Inflammatory macrophage (primary cell): Measurements from ENCODE around the gene HCLS1.
"Not testable (repeated sequence)": the region's sequence is repeated elsewhere in the genome, so short reads cannot be mapped to it uniquely, and the experiment has no call there.

Source experiments
- DNase-seq, 2 donors: peaks; one replicate each; pipeline ENCODE4 v3.0.0-alpha.2; 2020 to 2022

HCLS1 gene

DNA sequence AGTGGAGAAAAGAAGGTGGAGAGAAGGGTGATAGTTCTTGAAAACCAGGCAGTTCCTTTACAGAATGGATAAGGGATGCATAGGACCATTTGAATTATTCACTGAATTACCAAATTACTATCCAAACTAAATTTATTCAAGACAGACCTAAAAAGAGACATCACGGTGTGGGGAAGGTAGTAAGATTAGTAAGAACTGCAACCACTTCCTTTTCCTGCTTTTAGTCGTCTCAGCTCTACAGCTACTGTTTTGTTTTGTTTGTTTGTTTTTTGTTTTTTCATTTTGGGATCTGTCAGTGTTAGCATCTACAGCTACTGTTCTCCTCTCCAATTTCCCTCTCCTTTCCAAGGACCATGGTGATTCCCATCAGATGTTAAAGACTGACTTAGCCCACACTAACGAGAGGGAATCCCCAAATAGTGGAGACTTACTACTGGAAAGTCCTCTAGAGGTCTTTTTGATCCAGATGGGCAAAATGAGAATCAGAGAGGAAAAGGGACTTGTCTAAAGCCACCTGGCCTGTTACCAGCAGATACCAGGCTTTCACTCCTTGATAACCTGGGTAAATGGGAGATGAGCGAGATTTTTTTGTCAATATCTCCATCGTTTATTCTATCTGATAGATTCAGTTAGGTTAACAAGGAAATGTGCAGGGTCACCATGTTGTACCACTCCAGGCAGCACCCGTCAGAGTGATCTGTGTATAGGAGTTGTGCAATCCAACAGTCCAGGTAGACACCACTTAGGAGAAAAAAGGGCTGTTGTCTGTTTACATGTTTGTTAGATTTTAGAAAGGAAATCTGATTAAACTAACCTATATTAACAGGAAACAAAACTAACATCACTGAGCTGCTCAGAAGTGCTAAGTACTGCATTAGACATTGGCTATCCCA is 6.0 kb downstream of the HCLS1 start:
- no peak for DNase-seq

DNA sequence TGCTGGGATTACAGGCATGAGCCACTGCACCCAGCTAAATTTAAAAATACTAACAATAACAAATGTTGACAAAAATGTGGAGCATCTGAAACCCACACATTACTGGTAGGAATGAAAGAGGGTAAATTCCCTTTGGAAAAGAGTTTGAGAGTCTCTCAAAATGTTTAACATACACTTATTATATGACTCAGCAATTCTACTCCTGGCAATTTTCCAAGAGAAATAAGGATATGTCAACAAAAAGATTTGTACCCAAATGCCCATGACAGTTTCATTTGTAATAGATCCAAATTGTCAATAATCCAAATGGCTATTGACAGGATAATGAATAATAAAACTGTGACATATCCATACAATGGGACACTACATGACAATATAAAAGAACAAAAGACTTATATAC is 9.0 kb downstream of the HCLS1 start:
- DNase-seq, result peak in 1 of 2 donors; percentile 9

DNA sequence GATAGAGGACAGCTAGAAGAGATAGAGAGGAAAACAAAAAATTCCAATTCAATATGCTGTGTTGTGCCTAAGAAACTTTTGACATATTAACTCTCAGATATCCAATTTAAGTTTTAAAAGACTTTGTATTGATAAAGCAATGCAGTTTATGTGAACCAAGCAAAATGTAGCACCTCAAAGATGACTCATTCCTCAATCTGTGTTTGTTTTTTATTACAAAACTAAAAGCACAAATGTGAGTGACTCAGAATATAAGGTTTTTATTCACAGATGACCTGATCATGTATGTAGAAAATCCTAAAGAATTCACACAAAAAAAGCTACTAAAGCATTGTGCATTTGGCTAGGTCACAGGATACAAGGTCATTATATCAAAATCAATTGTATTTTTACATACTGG is 11.1 kb downstream of the HCLS1 start:
- DNase-seq, result no peak

DNA sequence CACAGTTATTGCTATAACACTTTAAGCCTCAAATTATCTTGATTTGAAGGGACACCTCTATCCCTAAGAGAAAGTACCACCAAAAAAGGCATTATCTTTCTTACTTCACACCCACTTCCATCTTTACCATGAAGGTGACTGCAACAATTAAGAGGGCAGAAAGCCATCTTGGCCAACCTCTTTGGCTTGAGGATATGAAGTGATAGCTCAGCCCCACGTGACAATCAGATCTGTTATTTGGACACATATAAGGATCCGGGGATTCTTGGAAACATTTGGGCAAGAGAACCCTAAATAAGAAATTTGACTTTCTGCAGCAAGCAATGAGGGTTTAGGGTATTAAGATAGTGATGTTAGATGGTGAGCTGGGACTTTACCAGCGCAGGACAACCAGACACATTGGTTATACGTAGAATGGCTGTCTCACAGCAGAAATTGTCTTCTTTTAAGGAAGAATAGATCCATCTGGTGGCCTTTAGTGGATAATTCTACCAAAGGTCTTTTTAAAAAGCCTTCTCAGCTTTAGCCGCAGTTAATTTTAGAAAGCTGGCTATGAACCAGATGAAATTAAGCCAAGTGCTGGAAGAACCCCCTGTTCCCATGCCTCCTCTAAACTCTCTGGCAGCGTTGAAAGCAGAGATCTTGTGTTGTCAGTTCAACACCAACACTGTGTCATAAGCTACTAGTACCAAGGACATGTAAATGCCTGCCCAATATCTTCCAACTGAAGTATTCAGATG is 12.3 kb downstream of the HCLS1 start:
- DNase-seq, result no peak

DNA sequence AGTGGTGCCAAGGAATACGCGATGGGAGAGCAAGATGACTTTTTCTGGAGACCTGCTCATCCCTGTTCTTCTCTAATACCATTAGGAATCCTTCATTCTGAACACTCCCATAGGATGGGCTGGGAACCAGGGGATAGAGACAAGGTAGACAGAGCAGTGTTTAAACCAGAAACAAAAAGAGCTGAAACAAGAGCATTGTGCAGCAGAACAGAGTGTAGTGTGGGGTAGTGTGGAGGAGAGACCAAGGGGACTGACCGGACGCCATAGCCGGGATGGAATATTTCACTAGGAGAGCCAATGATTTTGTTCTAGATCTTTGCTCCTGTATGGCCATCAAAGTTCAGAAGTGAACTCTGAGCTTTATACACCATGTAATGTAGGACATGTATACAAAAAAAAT is 15.6 kb downstream of the HCLS1 start:
- no peak for DNase-seq

DNA sequence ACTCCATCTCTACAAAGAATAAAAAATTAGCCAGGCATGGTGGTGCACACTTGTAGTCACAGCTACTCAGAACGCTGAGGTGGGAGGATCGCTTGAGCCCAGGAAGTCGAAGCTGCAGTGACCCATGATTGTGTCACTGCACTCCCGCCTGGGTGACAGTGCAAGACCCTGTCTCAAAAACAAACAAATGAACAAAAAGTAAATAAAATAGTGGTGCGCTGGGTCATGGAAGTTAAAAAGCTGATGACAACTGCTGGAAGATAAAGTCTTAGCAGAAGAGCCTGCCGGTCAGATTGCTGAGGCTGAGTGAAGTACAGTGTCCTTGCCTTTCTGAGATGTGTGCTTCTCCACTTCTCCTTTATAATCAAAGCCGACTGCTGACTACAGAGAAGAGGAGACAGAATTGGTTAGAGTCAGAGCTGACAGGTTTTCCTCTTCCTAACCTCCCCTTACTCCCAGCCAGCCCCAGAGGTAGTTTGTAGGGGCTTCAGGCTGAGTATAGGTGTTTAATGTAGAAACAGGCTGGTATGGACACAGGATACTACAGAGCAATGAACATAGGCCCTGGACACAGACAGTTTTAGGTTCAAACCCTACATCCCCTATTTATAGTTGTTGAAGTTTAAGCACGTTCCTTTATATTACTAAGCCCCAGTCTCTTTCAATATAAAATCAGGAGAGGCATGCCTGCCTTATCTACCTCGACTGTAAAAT is 17.9 kb downstream of the HCLS1 start:
- no peak for DNase-seq

DNA sequence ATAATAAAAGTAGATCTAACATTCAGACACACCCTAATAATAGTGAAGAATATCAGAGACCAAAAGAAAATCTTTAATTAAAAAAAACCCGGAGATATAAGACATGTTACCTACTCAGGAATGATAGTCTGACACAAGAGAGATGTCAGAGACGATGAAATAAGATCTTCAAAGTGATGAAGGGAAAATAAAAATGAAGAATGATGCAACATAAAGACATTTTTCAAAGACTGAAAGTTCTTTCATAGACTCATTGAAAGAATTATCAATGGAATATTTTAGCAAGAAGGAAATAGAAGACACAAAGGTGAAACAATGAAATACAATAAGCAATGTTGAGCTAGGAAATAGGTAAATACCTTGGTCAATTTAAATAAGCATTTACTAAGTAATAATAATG is 19.6 kb downstream of the HCLS1 start:
- DNase-seq, result no peak

DNA sequence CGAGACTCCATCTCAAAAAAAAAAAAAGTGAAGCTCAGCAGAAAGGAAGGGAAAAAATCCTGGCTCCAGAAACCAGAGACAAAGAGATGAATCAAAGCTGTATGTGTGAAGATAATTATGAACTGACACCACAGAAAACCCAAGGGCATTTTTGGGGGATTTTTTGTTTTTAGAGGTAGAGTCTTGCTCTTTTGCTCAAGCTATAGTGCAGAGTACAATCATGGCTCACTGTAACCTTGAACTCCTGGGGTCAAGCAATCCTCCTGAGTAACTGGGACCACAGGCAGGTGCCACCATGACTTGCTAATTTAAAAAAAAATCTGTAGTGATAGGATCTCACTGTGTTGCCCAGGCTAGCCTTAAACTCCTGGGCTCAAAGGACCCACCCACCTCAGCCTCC is 22.8 kb downstream of the HCLS1 start:
- DNase-seq, result no peak

DNA sequence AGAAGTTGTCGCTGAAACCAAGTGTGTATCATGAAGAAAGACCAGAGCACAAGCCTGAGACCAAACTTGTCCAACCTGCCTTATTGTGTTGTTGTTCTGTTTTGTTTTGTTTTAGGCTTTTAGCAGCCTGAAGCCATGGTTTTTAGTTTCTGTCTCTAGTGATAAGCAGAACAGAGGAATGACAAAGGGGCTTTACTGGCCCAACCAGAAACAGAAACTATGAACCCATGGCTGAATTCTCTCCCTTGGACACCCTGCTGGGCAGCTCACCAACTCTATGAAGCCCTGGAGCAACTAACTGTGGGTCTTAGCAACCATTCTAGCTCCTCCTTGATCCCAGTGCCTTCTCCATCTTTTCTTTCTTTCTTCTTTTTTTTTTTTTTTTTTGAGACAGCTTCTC is 30.3 kb downstream of the HCLS1 start:
- DNase-seq, result no peak

DNA sequence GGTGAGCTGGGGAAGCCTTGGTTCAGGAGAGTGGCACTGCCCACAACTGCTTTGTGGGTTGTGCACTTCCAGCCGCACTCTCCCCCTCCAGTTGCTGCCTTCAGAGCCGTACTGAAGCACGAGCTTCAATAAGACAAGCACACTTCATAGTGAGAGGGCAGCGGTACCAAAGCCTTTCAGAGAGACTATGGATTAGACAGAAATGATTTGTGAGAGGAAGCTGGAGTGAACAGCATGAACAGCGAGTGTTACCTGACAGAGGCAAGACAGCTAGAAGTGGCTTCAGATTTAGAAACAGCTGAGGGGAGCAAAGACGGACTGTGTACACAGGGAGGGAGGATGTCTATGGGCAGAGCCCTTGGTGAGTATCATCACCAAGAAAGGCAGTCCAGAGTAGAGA is 31.1 kb downstream of the HCLS1 start:
- DNase-seq, result no peak

DNA sequence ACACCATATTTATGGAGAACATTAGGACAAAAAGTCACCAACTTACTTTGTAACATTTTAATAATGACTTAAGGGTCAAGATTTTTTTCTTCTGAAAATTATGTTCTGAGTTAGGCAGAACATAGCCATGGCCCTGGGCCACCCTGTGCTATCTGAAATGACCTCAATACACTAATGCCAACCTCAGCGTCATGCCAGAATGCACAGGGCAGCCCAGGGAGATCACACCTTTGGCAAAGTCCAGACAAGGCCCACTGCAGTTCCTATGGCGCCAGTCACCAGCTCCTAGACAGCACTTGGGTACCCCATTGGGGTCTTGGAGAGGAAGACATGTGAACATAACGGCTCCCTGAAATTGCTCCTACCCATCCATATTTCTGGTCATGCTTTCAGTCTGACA is 33.1 kb downstream of the HCLS1 start:
- DNase-seq, result no peak

DNA sequence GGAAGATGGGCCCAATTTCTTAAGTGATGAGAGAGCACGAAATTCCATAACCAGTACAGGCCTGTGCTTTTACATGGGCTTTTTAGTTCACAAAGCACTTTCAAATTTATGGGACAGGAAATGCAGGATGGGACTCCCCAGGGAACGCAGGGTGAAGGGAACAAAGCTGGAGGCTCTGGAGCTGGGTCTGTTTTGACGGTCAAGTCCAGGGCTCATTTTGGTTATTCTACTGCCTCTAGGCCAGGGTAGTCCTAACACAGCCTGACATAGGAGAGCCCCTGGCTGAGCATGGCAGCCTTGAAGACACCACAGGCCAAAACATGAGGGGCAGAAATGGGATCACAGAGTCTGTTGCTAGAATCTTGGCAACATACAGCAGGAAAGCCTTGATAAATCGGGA is 33.5 kb downstream of the HCLS1 start:
- DNase-seq, result no peak

DNA sequence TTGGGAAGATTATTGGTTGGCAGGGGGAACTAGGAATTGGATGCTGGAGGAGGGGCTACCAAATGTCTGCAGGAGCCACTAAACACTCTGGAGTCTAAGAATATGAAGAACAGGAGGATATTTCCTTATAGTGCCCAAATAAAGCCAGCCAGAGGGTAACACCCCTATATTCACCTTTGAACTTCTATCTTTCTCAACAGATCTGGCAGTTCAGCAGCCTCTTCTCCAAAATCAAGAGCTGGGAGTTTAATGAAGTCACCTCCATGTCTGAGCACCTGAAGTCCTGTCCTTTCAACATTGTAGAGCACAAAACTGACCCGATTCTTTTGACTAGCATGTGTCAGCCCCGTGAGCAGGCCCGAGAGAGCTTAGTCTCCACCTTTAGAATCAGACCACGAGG is 34.2 kb downstream of the HCLS1 start:
- DNase-seq, result no peak

DNA sequence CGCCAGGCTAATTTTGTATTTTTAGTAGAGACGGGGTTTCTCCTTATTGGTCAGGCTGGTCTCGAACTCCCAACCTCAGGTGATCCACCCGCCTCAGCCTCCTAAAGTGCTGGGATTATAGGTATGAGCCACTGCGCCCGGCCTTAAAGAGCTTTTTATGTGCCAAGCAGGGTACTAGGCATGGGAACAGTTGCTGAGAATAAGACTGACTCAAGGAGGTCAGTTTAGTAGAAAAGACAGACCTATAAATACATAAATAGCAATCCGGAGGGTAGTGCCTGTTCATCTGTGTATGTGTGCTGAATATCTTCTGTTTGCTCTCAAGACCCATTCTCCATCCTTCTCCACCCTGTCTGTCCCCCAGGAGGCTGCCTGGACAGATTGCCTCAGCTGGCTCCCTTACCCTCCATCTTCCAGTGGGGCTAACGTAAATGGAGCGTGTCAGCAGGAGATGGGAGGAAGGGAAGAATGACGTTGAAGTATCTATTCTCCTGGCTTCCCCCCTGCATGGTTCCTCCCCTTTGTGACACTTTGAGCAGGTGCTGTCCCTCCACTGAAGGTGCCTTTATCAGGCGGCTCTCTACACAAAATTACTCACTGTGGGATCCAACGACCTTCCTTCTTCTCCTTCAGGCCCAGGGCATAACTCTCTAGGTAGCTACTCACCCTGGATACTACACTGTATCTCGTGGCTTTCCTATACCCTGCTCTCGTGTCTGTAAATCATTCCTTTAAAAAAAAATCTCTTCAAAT is 36.4 kb downstream of the HCLS1 start:
- no peak for DNase-seq

DNA sequence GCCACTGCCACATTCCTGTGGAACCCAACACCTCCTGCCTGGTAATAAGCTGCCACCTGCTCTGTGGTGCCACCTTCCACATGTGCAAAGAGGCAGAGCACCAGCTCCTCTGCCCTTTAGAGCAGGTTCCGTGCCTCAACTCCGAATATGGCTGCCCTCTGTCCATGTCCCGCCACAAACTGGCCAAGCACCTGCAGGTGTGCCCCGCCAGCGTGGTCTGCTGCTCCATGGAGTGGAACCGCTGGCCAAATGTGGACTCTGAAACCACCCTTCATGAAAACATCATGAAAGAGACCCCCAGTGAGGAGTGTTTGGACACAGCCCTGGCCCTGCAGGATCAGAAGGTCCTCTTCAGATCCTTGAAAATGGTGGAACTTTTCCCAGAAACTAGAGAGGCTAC is 39.2 kb downstream of the HCLS1 start:
- no peak for DNase-seq

DNA sequence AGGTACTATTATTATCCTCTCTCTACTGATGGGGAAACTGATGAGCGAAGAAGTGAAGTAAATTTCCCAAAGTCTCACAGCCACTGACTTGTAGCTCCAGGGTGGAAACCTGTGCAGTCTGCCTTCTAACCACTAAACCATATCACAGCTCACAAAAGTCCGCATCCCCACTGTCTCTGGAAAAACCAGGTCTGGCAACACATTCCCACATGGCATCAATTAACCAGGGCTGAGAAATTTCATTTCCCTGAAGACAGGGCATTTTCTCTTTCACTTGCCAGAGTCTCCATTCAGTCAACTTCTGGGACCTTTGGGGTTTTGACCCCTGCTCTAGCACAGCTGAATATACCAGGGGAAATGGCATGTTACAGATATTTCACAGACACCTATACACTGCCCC is 41.0 kb downstream of the HCLS1 start:
- DNase-seq, result no peak

DNA sequence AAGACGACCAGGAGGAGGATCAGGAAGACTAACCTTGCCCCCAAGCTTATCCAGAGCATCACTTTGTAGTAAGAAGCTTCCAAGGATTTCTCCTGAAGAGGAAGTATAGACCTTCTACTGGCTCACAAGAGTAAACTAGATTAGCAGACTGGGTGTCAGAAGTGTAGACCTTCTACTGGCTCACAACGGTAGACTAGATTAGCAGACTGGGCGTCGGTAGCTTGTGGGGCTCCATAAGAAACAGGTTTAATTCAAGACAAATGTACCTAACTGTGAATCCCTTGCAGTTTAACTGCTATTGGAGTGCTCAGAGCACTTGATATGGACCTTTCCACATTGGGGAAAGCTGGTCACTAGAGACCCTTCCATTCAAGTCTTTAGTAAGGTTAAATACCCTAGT is 54.6 kb downstream of the HCLS1 start:
- no peak for DNase-seq

DNA sequence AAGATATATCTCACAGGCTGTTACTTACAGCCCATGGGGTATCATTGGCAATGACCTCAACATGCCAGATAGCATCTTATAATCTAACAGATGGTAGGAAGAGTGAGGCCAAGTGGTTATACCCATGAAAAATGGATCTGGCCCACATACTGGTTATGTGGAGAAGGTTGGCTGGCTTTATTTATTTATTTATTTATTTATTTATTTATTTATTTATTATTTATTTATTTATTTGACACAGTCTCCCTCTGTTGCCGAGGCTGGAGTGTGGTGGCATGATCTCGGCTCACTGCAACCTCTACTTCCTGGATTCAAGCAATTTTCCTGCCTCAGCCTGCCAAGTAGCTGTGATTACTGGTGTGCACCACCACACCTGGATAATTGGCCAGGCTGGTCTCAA is 55.9 kb downstream of the HCLS1 start:
- DNase-seq, result no peak

DNA sequence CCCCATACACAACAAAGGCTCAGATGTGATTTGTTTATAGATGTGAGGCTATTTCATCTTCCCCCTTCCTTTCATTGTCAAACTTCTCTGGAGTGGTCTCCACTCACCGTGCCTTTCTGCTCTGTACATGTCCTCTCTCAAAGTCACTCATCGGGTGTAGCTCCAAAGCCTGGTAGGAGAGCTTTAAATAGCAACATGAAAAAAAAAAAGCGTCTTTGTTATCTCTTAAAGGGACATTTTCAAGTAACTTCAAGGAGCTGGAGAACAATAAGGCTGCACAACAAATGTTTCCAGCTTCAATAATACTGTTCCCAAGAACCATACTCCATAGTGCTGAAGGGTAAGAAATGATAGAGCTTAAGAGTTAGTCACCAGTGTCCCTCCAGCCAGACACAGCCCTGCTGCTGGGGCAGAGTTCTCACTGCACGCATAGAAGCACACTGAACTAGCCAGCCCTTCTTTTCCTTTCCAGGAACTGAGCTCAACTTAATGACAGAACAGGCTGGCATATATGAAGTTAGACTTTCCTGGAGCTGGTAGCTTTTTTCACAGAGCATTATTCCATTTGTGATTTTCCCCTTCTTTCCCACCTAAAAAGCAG is 59.4 kb downstream of the HCLS1 start:
- DNase-seq, result no peak

DNA sequence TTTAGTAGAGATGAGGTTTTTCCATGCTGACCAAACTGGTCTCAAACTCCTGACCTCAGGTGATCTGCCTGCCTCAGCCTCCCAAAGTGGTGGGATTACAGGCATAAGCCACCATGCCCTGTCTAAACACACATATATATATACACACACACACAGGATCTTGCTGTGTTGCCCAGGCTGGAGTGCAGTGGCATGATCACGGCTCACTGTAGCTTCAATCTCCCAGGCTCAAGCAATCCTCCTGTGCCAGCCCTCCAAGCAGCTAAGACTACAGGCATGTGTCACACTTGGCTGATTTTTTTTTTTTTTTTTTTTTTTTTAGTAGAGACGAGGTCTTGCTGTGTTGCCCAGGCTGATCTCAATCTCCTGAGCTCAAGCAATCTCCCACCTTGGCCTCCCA is 60.8 kb downstream of the HCLS1 start:
- not testable (repeated sequence) for DNase-seq

DNA sequence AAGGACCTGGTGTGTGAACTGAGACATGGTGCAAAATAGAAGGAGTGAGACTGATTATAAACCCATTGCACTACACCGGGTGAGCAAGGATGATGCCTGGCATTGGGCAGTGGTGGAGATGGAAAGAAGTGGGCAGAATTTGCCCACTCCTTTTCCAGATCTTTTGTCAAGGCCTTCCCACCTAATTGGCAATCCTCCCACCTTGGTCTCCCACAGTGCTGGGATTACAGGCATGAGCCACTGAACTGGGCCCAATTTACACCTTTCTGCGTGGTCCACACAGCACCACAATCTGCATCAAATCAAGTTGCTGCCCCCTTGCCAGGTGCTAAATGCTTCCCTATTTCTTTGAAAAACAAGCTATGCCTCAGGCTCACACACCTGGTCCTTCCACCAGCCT is 62.1 kb downstream of the HCLS1 start:
- no peak for DNase-seq

DNA sequence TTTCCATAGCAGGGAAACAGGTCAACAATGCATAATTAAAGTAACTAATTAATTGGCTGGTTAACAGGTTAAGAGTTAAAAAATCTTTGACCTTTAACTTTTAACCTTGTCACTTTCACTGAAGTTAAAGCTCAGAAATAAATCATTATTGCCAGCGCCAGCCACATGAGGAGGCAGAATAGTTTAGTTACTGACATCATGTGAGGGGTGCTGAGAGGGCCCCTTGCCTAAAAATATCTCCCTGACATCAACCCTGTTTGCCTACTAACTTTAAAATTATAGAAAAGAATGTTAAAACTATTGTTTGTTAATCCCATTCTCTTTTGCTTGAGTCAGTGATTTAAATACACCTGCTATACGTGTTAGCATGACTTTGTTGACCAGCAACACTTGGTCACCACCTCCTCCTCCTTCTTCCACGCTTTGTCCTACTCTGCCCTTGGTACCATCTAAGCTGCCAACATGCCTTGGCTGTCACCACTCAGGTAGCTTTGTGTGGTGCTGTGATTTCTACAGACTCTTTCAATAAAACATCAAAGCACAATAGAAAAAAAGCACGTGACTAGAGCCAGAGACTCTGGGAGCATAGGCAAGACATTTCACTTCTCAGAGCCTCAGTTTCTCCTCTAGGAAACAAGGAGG is 64.8 kb downstream of the HCLS1 start:
- no peak for DNase-seq
